GM23338 (cell line): ENCODE measurements around the gene PDE4D. TPM values are rescaled to one million over a fixed set of nuclear protein-coding genes. Genes with fewer than 3 reads are reported as not detected.

Source experiments
- ATAC-seq: fragments of 200-7000 bp; cut with Tn5 transposase; 3 replicates; pipeline ENCODE4 v1.9.1; 2020
- DNase-seq: peaks from one replicate; pipeline ENCODE4 v3.0.0-alpha.2; 2015; ENCODE audit warnings: low spot score
- H2AFZ ChIP-seq: fragments of 200-600 bp; sonication (generic); 2 replicates; pipeline ENCODE4 v1.8.0; 2016; ENCODE audit warnings: antibody characterized with exemption, mild to moderate bottlenecking, moderate library complexity
- H3F3A ChIP-seq: fragments of 200-600 bp; sonication (generic); replicated peaks from 2 replicates; pipeline ENCODE4 v1.8.0; 2017; ENCODE audit warnings: antibody characterized with exemption, mixed run types, low read depth
- H3K27ac ChIP-seq: fragments of 200-600 bp; sonication (generic); 2 replicates; pipeline ENCODE4 v1.6.1; 2016; ENCODE audit warnings: low read depth
- H3K27me3 ChIP-seq: fragments of 200-600 bp; sonication (generic); 2 replicates; pipeline ENCODE4 v1.8.0; 2016; ENCODE audit warnings: mild to moderate bottlenecking, mixed run types, moderate library complexity; ENCODE audit not compliant: insufficient read depth
- H3K36me3 ChIP-seq: fragments of 200-600 bp; sonication (generic); 2 replicates; pipeline ENCODE4 v1.8.0; 2016; ENCODE audit warnings: mild to moderate bottlenecking; ENCODE audit not compliant: insufficient read depth
- H3K4me1 ChIP-seq: fragments of 200-600 bp; sonication (generic); 2 replicates; pipeline ENCODE4 v1.8.0; 2016; ENCODE audit warnings: mild to moderate bottlenecking, moderate library complexity; ENCODE audit not compliant: insufficient read depth
- H3K4me2 ChIP-seq: fragments of 200-600 bp; sonication (generic); 2 replicates; pipeline ENCODE4 v1.7.1; 2017; ENCODE audit warnings: mixed run types
- H3K4me3 ChIP-seq: fragments of 200-600 bp; sonication (generic); 2 replicates; pipeline ENCODE4 v1.6.1; 2016; ENCODE audit warnings: mixed run types
- H3K79me2 ChIP-seq: fragments of 200-600 bp; sonication (generic); replicated peaks from 2 replicates; pipeline ENCODE4 v1.8.0; 2017; ENCODE audit warnings: mild to moderate bottlenecking; ENCODE audit not compliant: insufficient read depth
- H3K9me2 ChIP-seq: fragments of 200-600 bp; sonication (generic); 2 replicates; pipeline ENCODE4 v1.8.0; 2017; ENCODE audit not compliant: insufficient read depth
- H4K20me1 ChIP-seq: fragments of 200-600 bp; sonication (generic); replicated peaks from 2 replicates; pipeline ENCODE4 v1.8.0; 2017; ENCODE audit warnings: mild to moderate bottlenecking; ENCODE audit not compliant: insufficient read depth
- H3K27ac Mint-ChIP-seq: 2 replicates; pipeline ENCODE4 v1.8.0; 2020; ENCODE audit warnings: inconsistent platforms, mild to moderate bottlenecking, moderate library complexity, mixed read lengths
- H3K27me3 Mint-ChIP-seq: 3 replicates; pipeline ENCODE4 v1.8.0; 2022; ENCODE audit warnings: low read depth, mild to moderate bottlenecking, moderate library complexity, mixed read lengths, inconsistent platforms; ENCODE audit not compliant: insufficient read depth, poor library complexity
- H3K36me3 Mint-ChIP-seq: 3 replicates; pipeline ENCODE4 v1.8.0; 2021; ENCODE audit warnings: low read depth, mild to moderate bottlenecking, inconsistent platforms, moderate library complexity, mixed read lengths
- H3K4me1 Mint-ChIP-seq: 3 replicates; pipeline ENCODE4 v1.8.0; 2020; ENCODE audit warnings: mild to moderate bottlenecking, inconsistent platforms, mixed read lengths
- H3K4me3 Mint-ChIP-seq: 3 replicates; pipeline ENCODE4 v1.8.0; 2021; ENCODE audit warnings: moderate library complexity, mild to moderate bottlenecking, inconsistent platforms, mixed read lengths
- H3K9me3 Mint-ChIP-seq: 3 replicates; pipeline ENCODE4 v1.8.0; 2020; ENCODE audit warnings: moderate library complexity, mild to moderate bottlenecking, inconsistent platforms, mixed read lengths
- CREB1 ChIP-seq: fragments of 250-450 bp; sonication (Bioruptor Pico); IDR thresholded peaks from 2 replicates; pipeline ENCODE4 v1.5.0; 2020; ENCODE audit warnings: low read depth, mild to moderate bottlenecking, moderate library complexity
- CTCF ChIP-seq, 2 experiments: fragments of 200-600 bp in 1 of 2; sonication (generic) in 1 of 2; conservative IDR thresholded peaks; 2 replicates each; pipeline versions ENCODE4 v1.5.1 to v1.6.1; 2016 to 2017; ENCODE audit warnings: antibody characterized with exemption in 2 of 2, low read depth in 2 of 2, mild to moderate bottlenecking in 2 of 2, moderate library complexity in 1 of 2
- ETS1 ChIP-seq: IDR thresholded peaks from 2 replicates; pipeline ENCODE4 v1.6.1; 2016; ENCODE audit warnings: antibody characterized with exemption
- EZH2 ChIP-seq: fragments of 200-600 bp; sonication (generic); IDR thresholded peaks from one replicate; pipeline ENCODE4 v1.8.0; 2017; ENCODE audit warnings: antibody characterized with exemption, mild to moderate bottlenecking, low read depth; ENCODE audit not compliant: unreplicated experiment
- EZH2phosphoT487 ChIP-seq: fragments of 200-600 bp; sonication (generic); IDR thresholded peaks from one replicate; pipeline ENCODE4 v1.8.1; 2018; ENCODE audit warnings: antibody characterized with exemption; ENCODE audit not compliant: unreplicated experiment
- JUNB ChIP-seq: IDR thresholded peaks from one replicate; pipeline ENCODE4 v1.6.1; 2016; ENCODE audit warnings: antibody characterized with exemption; ENCODE audit not compliant: unreplicated experiment
- NANOG ChIP-seq: IDR thresholded peaks from 2 replicates; pipeline ENCODE4 v1.6.1; 2016; ENCODE audit warnings: antibody characterized with exemption, borderline replicate concordance
- POLR2AphosphoS5 ChIP-seq: IDR thresholded peaks from 2 replicates; pipeline ENCODE4 v1.6.1; 2016; ENCODE audit warnings: antibody characterized with exemption, low read depth
- REST ChIP-seq: IDR thresholded peaks from one replicate; pipeline ENCODE4 v1.6.1; 2018; ENCODE audit warnings: antibody characterized with exemption; ENCODE audit not compliant: unreplicated experiment
- STAT1 ChIP-seq: IDR thresholded peaks from one replicate; pipeline ENCODE4 v1.6.1; 2016; ENCODE audit warnings: antibody characterized with exemption; ENCODE audit not compliant: unreplicated experiment
- ZNF114 ChIP-seq: fragments of 250-450 bp; sonication (Bioruptor Pico); IDR thresholded peaks from 2 replicates; pipeline ENCODE4 v1.5.0; 2020; ENCODE audit warnings: mild to moderate bottlenecking, moderate library complexity
- ZNF331 ChIP-seq: fragments of 250-450 bp; sonication (Bioruptor Pico); IDR thresholded peaks from 2 replicates; pipeline ENCODE4 v1.5.0; 2020; ENCODE audit warnings: low read depth, mild to moderate bottlenecking, moderate library complexity
- ZNF462 ChIP-seq: fragments of 250-450 bp; sonication (Bioruptor Pico); IDR thresholded peaks from 2 replicates; pipeline ENCODE4 v1.5.0; 2020; ENCODE audit warnings: mild to moderate bottlenecking, moderate library complexity
- polyA plus RNA-seq: library from polyadenylated mRNA; unstranded; fragments of >200 nt; fragmentation: Nextera tagmentation; extraction: Ambion mirVana; gene quantifications from 2 replicates; pipeline ENCODE4 v1.2.1, GENCODE V29; 2016
- total RNA-seq: library from RNA; depleted of rRNA; stranded (reverse); fragments of >200 nt; shearing (Covaris generic); gene quantifications from 2 replicates; pipeline ENCODE4 v1.2.3, GENCODE V29; 2014

The PDE4D gene
- total and polyA plus RNA-seq, 2 experiments from 2014 or later, result 2.1 to 4.7 TPM

- H2AFZ ChIP-seq, result peak overlapping the region; percentile 96
Observed at GRCh38 chr5:59040024-59040803, 853.3 kb downstream of the PDE4D start.

More at GRCh38 chr5:59040024-59040803, 853.3 kb downstream of the PDE4D start:
- no peak for TF ChIP-seq NANOG
- TF ChIP-seq REST, result no peak
- TF ChIP-seq CTCF (conservative IDR thresholded peaks at IDR 0.05; ENCODE audit: low read depth in 2 of 2), result no peak
- no peak for TF ChIP-seq CREB1 (CRISPR knock-in tag)
- no peak for TF ChIP-seq ZNF114
- TF ChIP-seq ETS1, result no peak
- no peak for TF ChIP-seq EZH2phosphoT487
- no peak for TF ChIP-seq ZNF331 (CRISPR knock-in tag)
- TF ChIP-seq STAT1, result no peak
- TF ChIP-seq JUNB, result no peak
- no peak for TF ChIP-seq POLR2AphosphoS5
- no peak for TF ChIP-seq EZH2
- no peak for TF ChIP-seq ZNF462 (CRISPR knock-in tag)
- H3K9me2 ChIP-seq, result no peaks in the 10 kb centered on the region
- Mint-ChIP-seq H3K27ac (no peak overlapping the region), H3K36me3 (no peaks in the 10 kb centered on the region), H3K27me3 (peaks cover 27% of the 10 kb centered on the region), H3K4me3 (peak overlapping the region; percentile 89), H3K4me1 (peaks cover 10% of the 10 kb centered on the region; the same call in 2 of the 3 replicates), H3K9me3 (no peaks in the 10 kb centered on the region)
- peak; percentile 9 for DNase-seq
- H3K4me3 ChIP-seq, result peak overlapping the region; percentile 91
- H3K36me3 ChIP-seq, result no peaks in the 10 kb centered on the region
- no peak overlapping the region for H3K27ac ChIP-seq
- peaks cover 48% of the 10 kb centered on the region for H3K27me3 ChIP-seq
- H3F3A ChIP-seq, result no peaks in the 10 kb centered on the region
- H3K79me2 ChIP-seq, result no peaks in the 10 kb centered on the region; the same call in 1 of the 2 replicates
- peak overlapping the region; percentile 77 for H3K4me2 ChIP-seq
- no peaks in the 10 kb centered on the region for H4K20me1 ChIP-seq
- H3K4me1 ChIP-seq, result peaks cover 4% of the 10 kb centered on the region; the same call in 1 of the 2 replicates
- peak; percentile 8; the same call in 2 of the 3 replicates for ATAC-seq
